ENCODE measurements around the gene SLC38A1. TPM values are rescaled to one million over a fixed set of nuclear protein-coding genes. Genes with fewer than 3 reads are reported as not detected.

The SLC38A1 gene
- total RNA-seq, 2 donors from 2014 or later, result 22.1 to 77.0 TPM

- Histone ChIP-seq H3K36me3 (no peaks in the 10 kb centered on the region), H3K4me1 (ENCODE audit: control insufficient read depth in 1 of 2, low read depth in 2 of 2) (peaks cover 27 to 39% of the 10 kb centered on the region in 2 donors), H3K27me3 (replicated peaks; ENCODE audit: insufficient read depth) (no peaks in the 10 kb centered on the region), H3K27ac (peak overlapping the region in 1 of 2 donors; percentile 24), H3K9me3 (no peaks in the 10 kb centered on the region), H3K4me3 (no peak overlapping the region)
- no peak for TF ChIP-seq CTCF (IDR thresholded peaks at IDR 0.05)
- no peak for ATAC-seq (ENCODE audit: insufficient number of reproducible peaks, low FRiP score, low read depth)
- DNase-seq (ENCODE audit: low spot score), result no peak
Measured at GRCh38 chr12:46221255-46222128, 47.4 kb downstream of the SLC38A1 start.

- Histone ChIP-seq H3K4me3 (no peak overlapping the region), H3K9me3 (no peaks in the 10 kb centered on the region), H3K27me3 (replicated peaks; ENCODE audit: insufficient read depth) (no peaks in the 10 kb centered on the region), H3K36me3 (no peaks in the 10 kb centered on the region), H3K4me1 (ENCODE audit: control insufficient read depth in 1 of 2, low read depth in 2 of 2) (peaks cover 37 to 47% of the 10 kb centered on the region in 2 donors), H3K27ac (peak overlapping the region in 1 of 2 donors; percentile 10)
- DNase-seq (ENCODE audit: low spot score) (no peak), ATAC-seq (ENCODE audit: insufficient number of reproducible peaks, low FRiP score, low read depth) (no peak)
- no peak for TF ChIP-seq CTCF (IDR thresholded peaks at IDR 0.05)
Measured at GRCh38 chr12:46219877-46220655, 48.8 kb downstream of the SLC38A1 start.

GRCh38 chr12:46219132-46219876, 49.5 kb downstream of the SLC38A1 start:
- H3K36me3 ChIP-seq, result no peaks in the 10 kb centered on the region
- DNase-seq (ENCODE audit: low spot score), result no peak
- no peak overlapping the region for H3K27ac ChIP-seq
- no peak for TF ChIP-seq CTCF (IDR thresholded peaks at IDR 0.05)
- H3K9me3 ChIP-seq, result no peaks in the 10 kb centered on the region
- no peaks in the 10 kb centered on the region for H3K27me3 ChIP-seq (replicated peaks; ENCODE audit: insufficient read depth)
- ATAC-seq (ENCODE audit: insufficient number of reproducible peaks, low FRiP score, low read depth), result no peak
- H3K4me1 ChIP-seq (ENCODE audit: control insufficient read depth in 1 of 2, low read depth in 2 of 2), result peaks cover 36 to 40% of the 10 kb centered on the region in 2 donors
- H3K4me3 ChIP-seq, result no peak overlapping the region

- DNase-seq (ENCODE audit: low spot score) (no peak), ATAC-seq (ENCODE audit: insufficient number of reproducible peaks, low FRiP score, low read depth) (no peak)
- no peak for TF ChIP-seq CTCF (IDR thresholded peaks at IDR 0.05)
- Histone ChIP-seq H3K4me3 (no peak overlapping the region), H3K36me3 (no peaks in the 10 kb centered on the region), H3K27me3 (replicated peaks; ENCODE audit: insufficient read depth) (no peaks in the 10 kb centered on the region), H3K4me1 (ENCODE audit: control insufficient read depth in 1 of 2, low read depth in 2 of 2) (peaks cover 34 to 36% of the 10 kb centered on the region in 2 donors), H3K27ac (peak overlapping the region in 1 of 2 donors; percentile 13), H3K9me3 (no peaks in the 10 kb centered on the region)
Measured at GRCh38 chr12:46218322-46219095, 50.3 kb downstream of the SLC38A1 start.

Measured in thoracic aorta (tissue), 2 donors.